ENCODE data around the gene HCK. TPM values are rescaled to one million over a fixed set of nuclear protein-coding genes. Genes with fewer than 3 reads are reported as not detected.
A peak's percentile ranks its signal among the peaks of the same experiment; 100 is the strongest.

The HCK gene
- total and polyA plus RNA-seq, 9 of the 15 experiments (the other 6 are each of a cell fraction or from before 2014, with no cell fraction given) = 0.09 to 0.51 (median 0.27) TPM; not detected in 6

DNA sequence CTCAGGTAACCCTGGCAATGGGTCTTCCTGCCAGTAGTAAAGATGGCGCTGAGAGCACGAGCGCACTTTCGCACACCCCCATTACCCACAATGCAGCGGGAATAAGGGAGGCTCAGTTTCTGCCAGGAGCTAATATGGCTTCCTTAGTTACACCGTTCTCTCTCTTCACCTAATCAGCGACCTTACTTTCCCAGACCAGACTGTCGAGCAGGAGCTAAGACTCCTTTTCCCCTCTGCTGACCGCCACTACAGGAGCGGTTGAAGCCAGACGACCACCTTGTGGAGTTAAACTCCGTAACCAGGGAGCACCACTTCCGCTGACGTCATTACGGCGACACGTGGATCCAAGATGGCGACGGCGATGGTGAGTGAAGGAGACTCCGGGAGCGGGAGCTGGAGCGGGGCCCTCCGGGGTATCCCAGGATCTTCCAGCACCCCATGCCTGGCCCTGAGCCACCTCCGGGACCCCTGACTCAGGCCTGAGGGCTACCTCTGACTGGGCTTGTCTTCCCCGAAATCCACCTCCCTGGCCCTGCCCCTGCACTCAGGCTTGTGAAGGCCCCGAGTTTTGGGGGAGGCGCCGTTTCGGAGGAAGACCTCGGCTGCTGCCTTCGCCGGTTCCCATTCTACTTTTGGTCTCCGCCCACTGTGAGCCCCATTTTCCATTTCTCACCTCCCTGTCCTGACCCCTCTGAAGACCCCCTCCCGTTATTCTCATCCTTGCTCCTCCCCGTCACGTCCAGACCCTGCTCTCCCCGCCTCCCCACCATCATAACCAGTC lies 57.5 kb downstream of the HCK start, which contains the start of gene TM9SF4 (continued):
- TF ChIP-seq, protein P1, sequence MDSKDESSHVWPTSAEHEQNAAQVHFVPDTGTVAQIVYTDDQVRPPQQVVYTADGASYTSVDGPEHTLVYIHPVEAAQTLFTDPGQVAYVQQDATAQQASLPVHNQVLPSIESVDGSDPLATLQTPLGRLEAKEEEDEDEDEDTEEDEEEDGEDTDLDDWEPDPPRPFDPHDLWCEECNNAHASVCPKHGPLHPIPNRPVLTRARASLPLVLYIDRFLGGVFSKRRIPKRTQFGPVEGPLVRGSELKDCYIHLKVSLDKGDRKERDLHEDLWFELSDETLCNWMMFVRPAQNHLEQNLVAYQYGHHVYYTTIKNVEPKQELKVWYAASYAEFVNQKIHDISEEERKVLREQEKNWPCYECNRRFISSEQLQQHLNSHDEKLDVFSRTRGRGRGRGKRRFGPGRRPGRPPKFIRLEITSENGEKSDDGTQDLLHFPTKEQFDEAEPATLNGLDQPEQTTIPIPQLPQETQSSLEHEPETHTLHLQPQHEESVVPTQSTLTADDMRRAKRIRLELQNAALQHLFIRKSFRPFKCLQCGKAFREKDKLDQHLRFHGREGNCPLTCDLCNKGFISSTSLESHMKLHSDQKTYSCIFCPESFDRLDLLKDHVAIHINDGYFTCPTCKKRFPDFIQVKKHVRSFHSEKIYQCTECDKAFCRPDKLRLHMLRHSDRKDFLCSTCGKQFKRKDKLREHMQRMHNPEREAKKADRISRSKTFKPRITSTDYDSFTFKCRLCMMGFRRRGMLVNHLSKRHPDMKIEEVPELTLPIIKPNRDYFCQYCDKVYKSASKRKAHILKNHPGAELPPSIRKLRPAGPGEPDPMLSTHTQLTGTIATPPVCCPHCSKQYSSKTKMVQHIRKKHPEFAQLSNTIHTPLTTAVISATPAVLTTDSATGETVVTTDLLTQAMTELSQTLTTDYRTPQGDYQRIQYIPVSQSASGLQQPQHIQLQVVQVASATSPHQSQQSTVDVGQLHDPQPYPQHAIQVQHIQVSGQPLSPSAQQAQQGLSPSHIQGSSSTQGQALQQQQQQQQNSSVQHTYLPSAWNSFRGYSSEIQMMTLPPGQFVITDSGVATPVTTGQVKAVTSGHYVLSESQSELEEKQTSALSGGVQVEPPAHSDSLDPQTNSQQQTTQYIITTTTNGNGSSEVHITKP (IDR thresholded peaks at IDR 0.05; ENCODE audit: partially characterized antibody) = peak; percentile 75
- TF ChIP-seq ZNF511 (CRISPR knock-in tag; IDR thresholded peaks at IDR 0.05) (peak; percentile 75), PHF21A (IDR thresholded peaks at IDR 0.05; ENCODE audit: borderline replicate concordance, low read depth) (no peak), NR2C1 (IDR thresholded peaks at IDR 0.05) (peak; percentile 93), NR2C1 (tag; IDR thresholded peaks at IDR 0.05) (peak; percentile 92), TCFL5 (CRISPR knock-in tag; conservative IDR thresholded peaks at IDR 0.05) (no peak), NFIC (IDR thresholded peaks at IDR 0.05) (peak; percentile 36), ZNF395 (CRISPR knock-in tag; IDR thresholded peaks at IDR 0.05) (peak; percentile 93), KDM4B (IDR thresholded peaks at IDR 0.05; ENCODE audit: borderline replicate concordance in 2 of 2, low read depth in 1 of 2) (peak in 1 of 2 experiments; percentile 76; a peak in 1 of 4 replicates), BRD9 (IDR thresholded peaks at IDR 0.05; ENCODE audit: low read depth, partially characterized antibody) (peak; percentile 36)
- TF ChIP-seq, protein P2, sequence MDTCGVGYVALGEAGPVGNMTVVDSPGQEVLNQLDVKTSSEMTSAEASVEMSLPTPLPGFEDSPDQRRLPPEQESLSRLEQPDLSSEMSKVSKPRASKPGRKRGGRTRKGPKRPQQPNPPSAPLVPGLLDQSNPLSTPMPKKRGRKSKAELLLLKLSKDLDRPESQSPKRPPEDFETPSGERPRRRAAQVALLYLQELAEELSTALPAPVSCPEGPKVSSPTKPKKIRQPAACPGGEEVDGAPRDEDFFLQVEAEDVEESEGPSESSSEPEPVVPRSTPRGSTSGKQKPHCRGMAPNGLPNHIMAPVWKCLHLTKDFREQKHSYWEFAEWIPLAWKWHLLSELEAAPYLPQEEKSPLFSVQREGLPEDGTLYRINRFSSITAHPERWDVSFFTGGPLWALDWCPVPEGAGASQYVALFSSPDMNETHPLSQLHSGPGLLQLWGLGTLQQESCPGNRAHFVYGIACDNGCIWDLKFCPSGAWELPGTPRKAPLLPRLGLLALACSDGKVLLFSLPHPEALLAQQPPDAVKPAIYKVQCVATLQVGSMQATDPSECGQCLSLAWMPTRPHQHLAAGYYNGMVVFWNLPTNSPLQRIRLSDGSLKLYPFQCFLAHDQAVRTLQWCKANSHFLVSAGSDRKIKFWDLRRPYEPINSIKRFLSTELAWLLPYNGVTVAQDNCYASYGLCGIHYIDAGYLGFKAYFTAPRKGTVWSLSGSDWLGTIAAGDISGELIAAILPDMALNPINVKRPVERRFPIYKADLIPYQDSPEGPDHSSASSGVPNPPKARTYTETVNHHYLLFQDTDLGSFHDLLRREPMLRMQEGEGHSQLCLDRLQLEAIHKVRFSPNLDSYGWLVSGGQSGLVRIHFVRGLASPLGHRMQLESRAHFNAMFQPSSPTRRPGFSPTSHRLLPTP (IDR thresholded peaks at IDR 0.05; ENCODE audit: borderline replicate concordance, extremely low read depth, insufficient read length) = no peak
- TF ChIP-seq, protein P3, sequence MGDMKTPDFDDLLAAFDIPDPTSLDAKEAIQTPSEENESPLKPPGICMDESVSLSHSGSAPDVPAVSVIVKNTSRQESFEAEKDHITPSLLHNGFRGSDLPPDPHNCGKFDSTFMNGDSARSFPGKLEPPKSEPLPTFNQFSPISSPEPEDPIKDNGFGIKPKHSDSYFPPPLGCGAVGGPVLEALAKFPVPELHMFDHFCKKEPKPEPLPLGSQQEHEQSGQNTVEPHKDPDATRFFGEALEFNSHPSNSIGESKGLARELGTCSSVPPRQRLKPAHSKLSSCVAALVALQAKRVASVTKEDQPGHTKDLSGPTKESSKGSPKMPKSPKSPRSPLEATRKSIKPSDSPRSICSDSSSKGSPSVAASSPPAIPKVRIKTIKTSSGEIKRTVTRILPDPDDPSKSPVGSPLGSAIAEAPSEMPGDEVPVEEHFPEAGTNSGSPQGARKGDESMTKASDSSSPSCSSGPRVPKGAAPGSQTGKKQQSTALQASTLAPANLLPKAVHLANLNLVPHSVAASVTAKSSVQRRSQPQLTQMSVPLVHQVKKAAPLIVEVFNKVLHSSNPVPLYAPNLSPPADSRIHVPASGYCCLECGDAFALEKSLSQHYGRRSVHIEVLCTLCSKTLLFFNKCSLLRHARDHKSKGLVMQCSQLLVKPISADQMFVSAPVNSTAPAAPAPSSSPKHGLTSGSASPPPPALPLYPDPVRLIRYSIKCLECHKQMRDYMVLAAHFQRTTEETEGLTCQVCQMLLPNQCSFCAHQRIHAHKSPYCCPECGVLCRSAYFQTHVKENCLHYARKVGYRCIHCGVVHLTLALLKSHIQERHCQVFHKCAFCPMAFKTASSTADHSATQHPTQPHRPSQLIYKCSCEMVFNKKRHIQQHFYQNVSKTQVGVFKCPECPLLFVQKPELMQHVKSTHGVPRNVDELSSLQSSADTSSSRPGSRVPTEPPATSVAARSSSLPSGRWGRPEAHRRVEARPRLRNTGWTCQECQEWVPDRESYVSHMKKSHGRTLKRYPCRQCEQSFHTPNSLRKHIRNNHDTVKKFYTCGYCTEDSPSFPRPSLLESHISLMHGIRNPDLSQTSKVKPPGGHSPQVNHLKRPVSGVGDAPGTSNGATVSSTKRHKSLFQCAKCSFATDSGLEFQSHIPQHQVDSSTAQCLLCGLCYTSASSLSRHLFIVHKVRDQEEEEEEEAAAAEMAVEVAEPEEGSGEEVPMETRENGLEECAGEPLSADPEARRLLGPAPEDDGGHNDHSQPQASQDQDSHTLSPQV (IDR thresholded peaks at IDR 0.05) = peak; percentile 38; the same call in 1 of the 2 replicates

Data from K562 (cell line).